Neutrophil (primary cell): ENCODE data around the gene PTPN4.

Source experiments
- H3K27ac ChIP-seq: fragments of 200-600 bp; sonication (generic); 2 replicates; pipeline ENCODE4 v1.5.1; 2016; ENCODE audit warnings: mild to moderate bottlenecking, moderate library complexity
- H3K27me3 ChIP-seq: fragments of 200-600 bp; sonication (generic); 2 replicates; pipeline ENCODE4 v1.6.0; 2016; ENCODE audit warnings: mild to moderate bottlenecking
- H3K36me3 ChIP-seq: fragments of 200-600 bp; sonication (generic); 2 replicates; pipeline ENCODE4 v1.5.1; 2017
- H3K4me1 ChIP-seq, 2 experiments: fragments of 200-600 bp in 1 of 2; sonication (generic) in 1 of 2; 1 replicate in 1 of 2; 2 replicates in 1 of 2; pipeline versions ENCODE4 v1.5.1 to v1.6.1; 2013 to 2016; ENCODE audit warnings: low read depth in 1 of 2, low read length in 1 of 2, mild to moderate bottlenecking in 1 of 2, moderate library complexity in 1 of 2; ENCODE audit not compliant: control insufficient read depth in 1 of 2, insufficient read depth in 1 of 2
- H3K4me3 ChIP-seq, 2 experiments: fragments of 200-600 bp in 1 of 2; sonication (generic) in 1 of 2; 1 replicate in 1 of 2; 2 replicates in 1 of 2; pipeline ENCODE4 v1.5.1; 2013 to 2016; ENCODE audit warnings: low read depth in 1 of 2, low read length in 1 of 2, mild to moderate bottlenecking in 1 of 2, moderate library complexity in 1 of 2
- H3K9me3 ChIP-seq: fragments of 200-600 bp; sonication (generic); 2 replicates; pipeline ENCODE4 v1.5.1; 2016
- TF ChIP-seq, protein P1 (sequence below): fragments of 200-600 bp; sonication (generic); IDR thresholded peaks from 2 replicates; pipeline ENCODE4 v1.5.1; 2016; ENCODE audit warnings: antibody characterized with exemption

The PTPN4 gene

DNA sequence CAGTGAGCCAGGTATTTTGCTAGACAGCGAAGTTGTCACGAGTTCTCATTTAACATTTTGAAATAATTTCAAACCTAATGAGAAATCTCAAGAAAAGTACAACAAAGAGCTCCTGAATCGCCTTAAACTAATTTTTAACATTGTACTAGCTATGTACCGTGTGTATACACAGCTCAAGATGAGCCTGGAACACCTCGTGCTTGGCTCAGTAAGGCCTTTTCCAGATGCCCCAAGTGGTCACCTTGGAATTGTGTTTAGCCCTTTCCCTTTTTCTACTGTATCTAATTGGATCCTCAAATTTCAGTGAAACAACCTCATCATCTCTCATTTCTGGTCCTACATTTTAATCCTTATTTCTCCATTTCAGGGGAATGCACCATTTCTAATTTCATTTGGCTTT is 7.2 kb downstream of the PTPN4 start:
- Histone ChIP-seq H3K27me3 (no peaks in the 10 kb centered on the region), H3K4me1 (no peaks in the 10 kb centered on the region), H3K36me3 (no peaks in the 10 kb centered on the region), H3K9me3 (no peaks in the 10 kb centered on the region), H3K4me3 (no peak overlapping the region), H3K27ac (no peak overlapping the region)
- TF ChIP-seq, protein P1, sequence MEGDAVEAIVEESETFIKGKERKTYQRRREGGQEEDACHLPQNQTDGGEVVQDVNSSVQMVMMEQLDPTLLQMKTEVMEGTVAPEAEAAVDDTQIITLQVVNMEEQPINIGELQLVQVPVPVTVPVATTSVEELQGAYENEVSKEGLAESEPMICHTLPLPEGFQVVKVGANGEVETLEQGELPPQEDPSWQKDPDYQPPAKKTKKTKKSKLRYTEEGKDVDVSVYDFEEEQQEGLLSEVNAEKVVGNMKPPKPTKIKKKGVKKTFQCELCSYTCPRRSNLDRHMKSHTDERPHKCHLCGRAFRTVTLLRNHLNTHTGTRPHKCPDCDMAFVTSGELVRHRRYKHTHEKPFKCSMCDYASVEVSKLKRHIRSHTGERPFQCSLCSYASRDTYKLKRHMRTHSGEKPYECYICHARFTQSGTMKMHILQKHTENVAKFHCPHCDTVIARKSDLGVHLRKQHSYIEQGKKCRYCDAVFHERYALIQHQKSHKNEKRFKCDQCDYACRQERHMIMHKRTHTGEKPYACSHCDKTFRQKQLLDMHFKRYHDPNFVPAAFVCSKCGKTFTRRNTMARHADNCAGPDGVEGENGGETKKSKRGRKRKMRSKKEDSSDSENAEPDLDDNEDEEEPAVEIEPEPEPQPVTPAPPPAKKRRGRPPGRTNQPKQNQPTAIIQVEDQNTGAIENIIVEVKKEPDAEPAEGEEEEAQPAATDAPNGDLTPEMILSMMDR: no peak

- Histone ChIP-seq H3K27ac (no peak overlapping the region), H3K27me3 (no peaks in the 10 kb centered on the region), H3K4me1 (no peaks in the 10 kb centered on the region), H3K36me3 (no peaks in the 10 kb centered on the region), H3K9me3 (no peaks in the 10 kb centered on the region), H3K4me3 (no peak overlapping the region)
- TF ChIP-seq, protein P1: no peak
Measured at GRCh38 chr2:119768742-119769141, 9.0 kb downstream of the PTPN4 start.

DNA sequence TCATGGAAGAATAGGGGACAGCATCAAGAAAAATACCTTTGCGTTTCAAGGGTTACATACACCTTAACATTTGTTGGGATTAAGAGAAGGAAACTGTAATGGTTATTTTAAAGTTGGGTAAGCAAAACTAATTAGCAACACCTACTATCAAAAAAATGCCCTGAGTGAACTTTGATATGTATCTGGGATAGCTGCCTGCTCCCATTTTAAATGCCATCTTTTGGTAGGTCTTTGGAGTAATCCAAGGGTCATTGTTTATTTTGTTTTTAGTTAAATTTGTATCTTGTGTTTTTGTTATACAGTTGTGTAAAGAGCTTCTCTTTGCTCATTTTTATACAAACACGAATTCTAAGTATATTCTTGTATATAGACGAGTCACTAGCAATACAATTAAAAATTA is 9.9 kb downstream of the PTPN4 start:
- Histone ChIP-seq H3K4me1 (no peaks in the 10 kb centered on the region), H3K36me3 (no peaks in the 10 kb centered on the region), H3K4me3 (no peak overlapping the region), H3K27me3 (no peaks in the 10 kb centered on the region), H3K27ac (no peak overlapping the region), H3K9me3 (no peaks in the 10 kb centered on the region)
- TF ChIP-seq, protein P1: no peak

DNA sequence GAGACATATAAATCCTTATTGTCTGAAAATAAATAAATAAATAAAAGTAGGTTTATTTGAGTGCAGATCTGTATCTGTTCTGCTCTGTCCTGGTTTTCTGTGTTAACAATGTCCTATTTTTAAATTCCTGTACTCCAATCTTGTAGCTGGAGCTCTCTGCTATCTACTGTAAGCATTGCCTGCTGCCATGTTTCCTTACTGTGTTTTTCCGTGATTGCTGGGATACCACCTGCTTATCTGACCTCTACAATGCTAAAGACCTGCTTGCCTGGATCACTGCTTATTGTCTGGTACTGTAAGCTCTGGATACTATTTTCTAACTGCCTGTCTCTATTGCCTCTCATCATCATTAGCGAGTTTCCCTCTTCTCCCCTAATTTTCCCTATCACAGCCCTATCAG is 11.6 kb downstream of the PTPN4 start:
- Histone ChIP-seq H3K36me3 (no peaks in the 10 kb centered on the region), H3K4me3 (no peak overlapping the region), H3K9me3 (no peaks in the 10 kb centered on the region), H3K4me1 (no peaks in the 10 kb centered on the region), H3K27me3 (no peaks in the 10 kb centered on the region), H3K27ac (no peak overlapping the region)
- TF ChIP-seq, protein P1: no peak

DNA sequence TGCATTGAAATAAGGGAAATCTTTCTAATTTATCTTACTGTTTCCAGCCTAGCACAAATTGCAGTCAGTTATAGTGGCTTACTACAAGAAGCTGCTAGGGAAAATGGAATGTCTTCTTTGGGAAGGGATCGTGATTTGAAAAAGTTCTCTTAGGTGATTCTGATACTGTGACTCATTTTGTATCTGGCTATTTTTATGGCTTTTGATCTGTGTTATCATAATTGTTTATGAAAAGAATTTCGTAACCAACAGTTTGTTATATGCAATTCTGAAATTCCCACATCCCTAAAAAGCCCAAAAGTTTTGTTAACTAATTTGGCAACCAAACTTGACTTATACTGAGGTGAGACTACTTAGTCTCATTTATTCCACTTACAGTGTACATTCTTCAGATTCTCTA is 12.4 kb downstream of the PTPN4 start:
- Histone ChIP-seq H3K36me3 (no peaks in the 10 kb centered on the region), H3K27me3 (no peaks in the 10 kb centered on the region), H3K9me3 (no peaks in the 10 kb centered on the region), H3K27ac (no peak overlapping the region), H3K4me1 (no peaks in the 10 kb centered on the region), H3K4me3 (no peak overlapping the region)
- TF ChIP-seq, protein P1: no peak

DNA sequence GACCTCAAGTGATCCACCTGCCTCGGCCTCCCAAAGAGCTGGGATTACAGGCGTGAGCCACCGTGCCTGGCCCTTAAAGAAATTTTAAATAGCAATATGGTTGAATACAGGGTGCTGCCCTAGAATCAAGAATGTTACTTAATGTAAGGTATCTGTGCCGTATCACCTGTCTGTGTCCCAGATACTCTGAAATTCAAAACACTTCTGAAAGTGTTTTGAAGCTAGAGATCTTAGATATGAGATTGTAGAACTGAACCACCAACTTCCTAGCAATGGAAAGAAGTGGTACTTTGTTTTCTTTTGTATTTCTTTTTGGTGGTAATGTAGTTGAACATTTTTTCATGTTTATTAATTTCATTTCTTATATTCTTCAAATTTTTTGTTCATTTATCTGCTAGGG is 13.0 kb downstream of the PTPN4 start:
- Histone ChIP-seq H3K4me3 (no peak overlapping the region), H3K27me3 (no peaks in the 10 kb centered on the region), H3K27ac (no peak overlapping the region), H3K4me1 (no peaks in the 10 kb centered on the region), H3K9me3 (no peaks in the 10 kb centered on the region), H3K36me3 (no peaks in the 10 kb centered on the region)
- TF ChIP-seq, protein P1: no peak
